DMS53 (cell line): Measurements from ENCODE around the gene GCH1.

Experiments used
- DNase-seq: peaks from one replicate; lab custom pipeline; 2025; lab: John Stamatoyannopoulos, UW

GCH1 gene

DNA sequence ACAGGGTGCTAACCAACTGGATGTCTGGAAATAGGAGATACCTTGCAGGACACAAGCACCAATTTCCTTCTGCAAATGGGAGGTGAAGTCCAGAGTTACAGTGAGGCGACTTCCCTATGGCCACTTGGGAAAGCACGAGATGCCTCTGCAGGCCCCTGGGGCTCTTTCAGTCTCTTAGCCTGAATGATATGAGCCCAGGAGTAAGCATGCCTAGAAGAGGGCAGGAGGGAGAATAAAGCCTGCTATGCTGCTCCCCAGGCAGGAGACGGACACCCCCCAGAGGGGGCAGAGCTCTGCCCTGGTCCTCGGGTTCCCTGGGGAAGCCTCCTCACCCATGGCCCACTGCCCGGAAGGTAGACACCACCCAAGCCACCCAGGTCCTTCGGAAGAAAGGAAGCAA, 105.1 kb downstream of the GCH1 start:
- no peak for DNase-seq

DNA sequence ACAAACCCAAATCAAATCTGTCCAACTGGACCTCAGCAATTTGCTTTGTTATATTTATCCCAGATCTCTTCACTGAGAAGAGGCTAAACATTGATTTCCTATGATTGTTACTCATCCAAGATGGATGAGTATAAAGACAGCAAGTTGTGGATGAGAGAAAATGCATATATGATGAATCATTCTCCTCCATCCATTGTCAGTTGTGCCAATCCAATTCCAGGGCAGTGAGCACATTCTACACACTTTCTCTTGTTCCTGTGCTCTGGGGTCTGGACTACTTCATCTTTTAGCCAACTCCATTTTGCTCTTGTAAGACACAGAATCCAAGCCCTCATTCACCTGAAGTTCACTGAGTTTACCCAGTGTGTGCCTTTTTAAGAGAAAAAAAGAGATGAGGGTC, 105.7 kb downstream of the GCH1 start:
- DNase-seq, result no peak

DNA sequence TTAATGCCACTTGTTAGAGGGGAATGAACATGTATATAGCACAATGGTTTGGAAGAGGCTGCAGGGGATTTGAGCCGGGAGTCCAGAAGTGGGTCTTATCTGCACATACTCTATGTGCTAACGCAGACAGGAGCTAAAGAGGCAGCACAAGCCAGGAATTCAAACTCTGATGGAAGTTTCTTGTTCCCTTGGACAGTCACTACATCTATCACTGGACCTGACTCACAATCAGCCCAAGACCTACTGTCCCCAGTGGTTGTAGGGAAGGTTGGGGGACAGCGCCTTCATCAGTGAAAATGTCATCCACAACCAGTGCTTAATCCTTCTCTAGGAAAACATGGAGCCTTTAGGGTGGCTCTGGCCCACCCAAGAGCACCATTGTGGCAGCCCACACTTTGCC, 107.8 kb downstream of the GCH1 start:
- no peak for DNase-seq

DNA sequence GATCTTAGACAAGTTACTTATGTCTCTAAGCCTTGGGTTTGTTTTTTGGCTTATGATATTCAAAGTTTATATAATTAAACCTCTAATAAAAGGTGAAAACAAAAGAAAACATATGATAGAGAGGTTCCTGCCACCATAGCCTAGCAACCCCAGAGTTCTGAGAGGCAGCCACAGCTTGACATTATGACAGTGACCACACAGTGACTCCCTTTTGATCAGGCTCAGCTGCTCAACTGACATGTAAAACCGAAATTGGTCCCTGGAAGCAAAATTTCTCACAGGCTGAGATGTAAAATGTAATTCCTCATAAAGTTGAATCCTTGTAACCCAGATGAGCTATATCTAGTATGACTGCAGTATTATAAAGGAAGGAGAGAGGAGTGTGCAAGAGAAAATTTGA, 108.5 kb downstream of the GCH1 start:
- DNase-seq, result no peak

DNA sequence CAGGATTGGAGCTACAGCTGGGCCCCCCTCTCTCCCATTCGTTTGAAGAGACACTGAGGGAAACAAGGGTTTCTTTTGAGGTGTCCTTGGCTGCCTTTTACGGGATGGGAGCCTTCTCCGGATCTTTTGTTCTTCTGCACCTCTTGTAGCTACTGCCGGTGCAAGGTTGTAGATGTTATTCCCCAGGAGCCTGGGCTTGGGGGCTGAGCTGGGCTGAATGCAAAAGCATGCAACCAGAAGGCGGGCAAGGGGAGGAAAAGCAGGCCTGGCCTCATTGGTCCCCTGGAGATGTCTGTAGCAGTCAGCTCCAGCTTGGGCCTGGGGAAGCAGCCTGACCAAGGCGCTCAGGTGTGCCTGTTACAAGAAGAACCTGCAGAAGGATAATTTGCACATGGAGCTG, 110.3 kb downstream of the GCH1 start:
- no peak for DNase-seq
